ENCODE measurements around the gene SOX10. TPM values are rescaled to one million over a fixed set of nuclear protein-coding genes. Genes with fewer than 3 reads are reported as not detected.

The SOX10 gene
- total and polyA plus RNA-seq, 2 of the 13 experiments (the other 11 are each of a cell fraction or from before 2014, with no cell fraction given): not detected

DNA sequence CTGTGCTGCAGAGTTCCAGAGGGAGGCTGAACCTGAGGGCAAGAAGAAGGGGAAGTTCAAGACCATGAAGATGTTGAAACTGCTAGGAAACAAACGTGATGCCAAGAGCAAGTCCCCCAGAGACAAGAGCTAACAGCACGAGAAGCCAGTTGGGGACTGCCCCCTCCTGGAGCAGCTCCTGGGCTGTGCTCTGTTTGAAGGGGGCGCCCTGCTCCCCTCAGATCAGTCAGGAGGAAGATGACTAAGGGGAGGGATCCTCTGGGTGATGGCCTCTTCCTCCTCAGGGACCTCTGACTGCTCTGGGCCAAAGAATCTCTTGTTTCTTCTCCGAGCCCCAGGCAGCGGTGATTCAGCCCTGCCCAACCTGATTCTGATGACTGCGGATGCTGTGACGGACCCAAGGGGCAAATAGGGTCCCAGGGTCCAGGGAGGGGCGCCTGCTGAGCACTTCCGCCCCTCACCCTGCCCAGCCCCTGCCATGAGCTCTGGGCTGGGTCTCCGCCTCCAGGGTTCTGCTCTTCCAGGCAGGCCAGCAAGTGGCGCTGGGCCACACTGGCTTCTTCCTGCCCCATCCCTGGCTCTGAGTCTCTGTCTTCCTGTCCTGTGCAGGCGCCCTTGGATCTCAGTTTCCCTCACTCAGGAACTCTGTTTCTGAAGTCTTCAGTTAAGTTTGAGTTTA is 43.5 kb downstream of the SOX10 start:
- Histone ChIP-seq H3K27ac (ENCODE audit: extremely low read length, insufficient read depth, low read length) (no peak overlapping the region), H3K79me2 (ENCODE audit: insufficient read depth, low read length) (no peaks in the 10 kb centered on the region), H3K4me1 (ENCODE audit: insufficient read depth, low read length) (no peaks in the 10 kb centered on the region), H4K20me1 (ENCODE audit: insufficient read depth, low read length) (no peaks in the 10 kb centered on the region), H2AFZ (ENCODE audit: low read length) (no peak overlapping the region), H3K4me3 (replicated peaks in 1 of 3; ENCODE audit: insufficient read depth in 1 of 3, low read depth in 2 of 3, low read length in 3 of 3) (no peak overlapping the region), H3K27me3 (ENCODE audit: control insufficient read depth in 1 of 2, insufficient read depth in 2 of 2, low read length in 2 of 2) (no peaks in the 10 kb centered on the region), H3K9me3 (ENCODE audit: low read length) (no peaks in the 10 kb centered on the region), H3K36me3 (replicated peaks in 1 of 2; ENCODE audit: control insufficient read depth in 1 of 2, insufficient read depth in 2 of 2, low read length in 2 of 2) (peaks cover 5 to 22% of the 10 kb centered on the region in 2 experiments; a peak in 3 of 5 replicates), H3K9ac (ENCODE audit: insufficient read depth, low read depth, low read length) (no peak overlapping the region), H3K4me2 (ENCODE audit: low read depth, low read length) (no peak overlapping the region)
- BruUV-seq (replicated peaks): no TSS peak
- in situ Hi-C loops (cut with HindIII; ENCODE audit: extremely low pct_ligation_motif_present, low pct_unique_long_range_greater_than_20kb): no loop called here
- ATAC-seq (peak; percentile 16; the same call in 1 of the 3 replicates), DNase-seq (ENCODE audit: low spot score) (no peak), FAIRE-seq (no peak)
- 97% methylated on average over 8 of the region's 12 CpGs for WGBS (ENCODE audit: low lambda C conversion rate)
- TF ChIP-seq, protein P1, sequence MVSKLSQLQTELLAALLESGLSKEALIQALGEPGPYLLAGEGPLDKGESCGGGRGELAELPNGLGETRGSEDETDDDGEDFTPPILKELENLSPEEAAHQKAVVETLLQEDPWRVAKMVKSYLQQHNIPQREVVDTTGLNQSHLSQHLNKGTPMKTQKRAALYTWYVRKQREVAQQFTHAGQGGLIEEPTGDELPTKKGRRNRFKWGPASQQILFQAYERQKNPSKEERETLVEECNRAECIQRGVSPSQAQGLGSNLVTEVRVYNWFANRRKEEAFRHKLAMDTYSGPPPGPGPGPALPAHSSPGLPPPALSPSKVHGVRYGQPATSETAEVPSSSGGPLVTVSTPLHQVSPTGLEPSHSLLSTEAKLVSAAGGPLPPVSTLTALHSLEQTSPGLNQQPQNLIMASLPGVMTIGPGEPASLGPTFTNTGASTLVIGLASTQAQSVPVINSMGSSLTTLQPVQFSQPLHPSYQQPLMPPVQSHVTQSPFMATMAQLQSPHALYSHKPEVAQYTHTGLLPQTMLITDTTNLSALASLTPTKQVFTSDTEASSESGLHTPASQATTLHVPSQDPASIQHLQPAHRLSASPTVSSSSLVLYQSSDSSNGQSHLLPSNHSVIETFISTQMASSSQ (IDR thresholded peaks at IDR 0.05; ENCODE audit: low read depth): no peak
- TF ChIP-seq, protein P1 (CRISPR knock-in tag; IDR thresholded peaks at IDR 0.05; ENCODE audit: borderline replicate concordance): no peak
- TF ChIP-seq SALL2 (CRISPR knock-in tag; IDR thresholded peaks at IDR 0.05) (no peak), ZMYM3 (CRISPR knock-in tag; IDR thresholded peaks at IDR 0.05) (no peak), TRIM24 (CRISPR knock-in tag; IDR thresholded peaks at IDR 0.05) (no peak), ISX (CRISPR knock-in tag; conservative IDR thresholded peaks at IDR 0.05) (no peak), NFIC (IDR thresholded peaks at IDR 0.05; ENCODE audit: low read length) (no peak), ZFX (CRISPR knock-in tag; IDR thresholded peaks at IDR 0.05; ENCODE audit: low read depth) (no peak)
- TF ChIP-seq, protein P2, sequence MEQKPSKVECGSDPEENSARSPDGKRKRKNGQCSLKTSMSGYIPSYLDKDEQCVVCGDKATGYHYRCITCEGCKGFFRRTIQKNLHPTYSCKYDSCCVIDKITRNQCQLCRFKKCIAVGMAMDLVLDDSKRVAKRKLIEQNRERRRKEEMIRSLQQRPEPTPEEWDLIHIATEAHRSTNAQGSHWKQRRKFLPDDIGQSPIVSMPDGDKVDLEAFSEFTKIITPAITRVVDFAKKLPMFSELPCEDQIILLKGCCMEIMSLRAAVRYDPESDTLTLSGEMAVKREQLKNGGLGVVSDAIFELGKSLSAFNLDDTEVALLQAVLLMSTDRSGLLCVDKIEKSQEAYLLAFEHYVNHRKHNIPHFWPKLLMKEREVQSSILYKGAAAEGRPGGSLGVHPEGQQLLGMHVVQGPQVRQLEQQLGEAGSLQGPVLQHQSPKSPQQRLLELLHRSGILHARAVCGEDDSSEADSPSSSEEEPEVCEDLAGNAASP (CRISPR knock-in tag; IDR thresholded peaks at IDR 0.05; ENCODE audit: borderline replicate concordance): no peak
- POLR2A ChIA-PET: no interaction called here
- intact Hi-C loops (cut with micrococcal nuclease; ENCODE audit: unreplicated experiment): no loop called here
- CTCF ChIA-PET (ENCODE audit: low intra/inter-chr PET ratio, low total read pairs): no interaction called here

Measured in HepG2 (cell line).